GDM1 (cell line): ENCODE data around the gene SERPINA3.
"Not testable (repeated sequence)": the region's sequence is repeated elsewhere in the genome, so short reads cannot be mapped to it uniquely, and the experiment has no call there.

ENCODE experiments used
- DNase-seq: peaks from one replicate; lab custom pipeline; 2025; lab: John Stamatoyannopoulos, UW

Gene SERPINA3

DNA sequence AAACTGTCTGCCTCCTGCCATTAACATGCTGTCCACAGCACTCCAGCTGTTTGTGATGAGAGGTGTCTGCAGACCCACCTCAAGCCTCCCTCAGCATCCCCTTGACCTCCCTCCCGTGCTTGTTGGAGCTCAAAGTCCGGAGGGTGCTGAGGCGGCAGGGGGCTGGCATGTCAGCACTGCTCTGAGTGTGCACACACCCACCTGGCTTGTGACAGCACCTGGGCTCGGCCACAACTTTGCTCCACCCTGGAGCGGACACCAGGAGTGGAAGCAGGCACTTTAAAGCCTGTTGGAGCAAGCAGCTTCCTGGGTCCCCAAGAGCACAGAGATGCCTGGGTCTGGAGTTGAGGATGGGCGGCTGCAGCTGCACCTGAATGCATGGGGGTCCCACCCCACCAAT lies 20.9 kb downstream of the SERPINA3 start:
- DNase-seq: no peak

DNA sequence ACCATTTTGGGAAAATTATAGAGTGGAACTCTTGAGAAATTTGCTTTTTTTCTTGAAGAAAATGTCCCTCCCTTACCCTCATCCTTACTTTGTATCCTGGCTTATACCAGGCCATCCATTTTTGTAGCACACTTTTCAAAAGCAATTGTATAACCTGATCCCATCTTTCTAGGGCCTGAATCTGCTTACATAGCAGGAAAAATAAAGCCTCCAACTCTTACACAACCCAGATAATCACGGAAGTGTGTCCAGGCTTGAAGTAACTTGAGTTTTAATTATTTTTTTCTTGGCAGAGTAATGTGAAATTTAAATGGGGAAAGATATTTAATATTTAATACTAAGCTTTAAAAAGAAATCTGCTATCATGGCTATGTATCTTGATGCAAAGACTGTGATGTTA lies 23.0 kb downstream of the SERPINA3 start:
- DNase-seq: no peak

DNA sequence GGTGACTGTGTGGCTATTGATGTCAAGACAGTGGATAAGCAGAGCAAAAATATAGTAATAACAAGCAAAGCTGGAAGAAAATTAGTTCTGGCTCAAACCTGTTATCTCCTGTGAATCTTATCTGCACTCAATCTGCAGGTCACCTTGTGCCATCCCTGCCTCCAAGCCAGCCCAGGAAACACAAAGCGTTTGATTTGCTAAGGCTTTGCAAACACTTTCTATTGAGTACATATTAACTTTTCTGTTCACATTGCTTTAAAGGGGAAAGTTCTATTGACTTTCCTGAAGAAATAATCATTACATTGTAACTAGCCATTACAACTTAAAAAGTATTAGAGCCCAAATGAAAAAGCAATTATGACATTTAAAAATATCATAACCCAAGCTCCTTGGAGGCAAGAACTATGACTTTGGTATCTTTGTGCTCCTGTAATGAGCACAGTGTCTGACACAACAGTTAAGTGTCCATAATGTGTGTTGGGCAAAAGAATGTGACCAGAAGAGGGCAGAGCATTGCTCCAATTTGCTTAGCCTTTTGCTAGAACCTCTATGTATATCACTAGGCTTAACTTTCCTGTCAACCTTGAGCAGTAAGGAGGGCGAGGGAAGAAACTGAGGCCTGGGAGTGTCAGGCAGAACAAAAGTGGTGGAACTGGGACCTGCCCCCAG lies 24.7 kb downstream of the SERPINA3 start:
- no peak for DNase-seq

DNA sequence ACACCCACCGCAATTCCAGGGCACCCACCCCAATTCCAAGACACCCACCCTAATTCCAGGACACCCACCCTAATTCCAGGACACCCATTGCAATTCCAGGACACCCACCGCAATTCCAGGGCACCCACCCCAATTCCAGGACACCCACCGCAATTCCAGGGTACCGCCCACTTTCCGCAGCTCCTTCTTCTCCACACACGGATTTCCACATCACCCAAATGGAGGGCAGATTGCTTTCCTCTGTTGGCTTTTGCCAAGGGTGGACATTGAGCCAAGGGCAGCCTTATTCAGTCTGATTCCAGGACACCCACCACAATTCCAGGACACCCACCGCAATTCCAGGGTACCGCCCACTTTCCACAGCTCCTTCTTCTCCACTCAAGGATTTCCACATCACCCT lies 25.6 kb downstream of the SERPINA3 start:
- DNase-seq: not testable (repeated sequence)

DNA sequence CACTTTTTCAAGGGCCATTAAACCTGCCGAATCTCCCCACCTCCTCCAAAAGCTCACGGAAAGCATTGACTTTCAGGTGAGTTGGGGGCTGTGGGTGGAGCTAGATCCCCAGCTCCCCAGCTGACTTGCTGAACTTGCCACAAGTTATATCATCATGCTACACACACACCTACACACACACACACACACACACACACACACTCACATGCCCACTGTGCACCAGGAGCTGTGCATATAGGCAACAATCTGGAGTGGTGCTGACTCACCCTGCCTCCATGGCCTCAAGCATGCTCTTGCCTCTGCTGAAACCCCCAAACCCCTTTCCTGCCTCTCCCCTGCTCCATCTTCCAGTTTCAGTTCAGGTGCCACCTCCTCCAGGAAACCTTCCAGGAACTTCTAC lies 26.1 kb downstream of the SERPINA3 start:
- DNase-seq: no peak

DNA sequence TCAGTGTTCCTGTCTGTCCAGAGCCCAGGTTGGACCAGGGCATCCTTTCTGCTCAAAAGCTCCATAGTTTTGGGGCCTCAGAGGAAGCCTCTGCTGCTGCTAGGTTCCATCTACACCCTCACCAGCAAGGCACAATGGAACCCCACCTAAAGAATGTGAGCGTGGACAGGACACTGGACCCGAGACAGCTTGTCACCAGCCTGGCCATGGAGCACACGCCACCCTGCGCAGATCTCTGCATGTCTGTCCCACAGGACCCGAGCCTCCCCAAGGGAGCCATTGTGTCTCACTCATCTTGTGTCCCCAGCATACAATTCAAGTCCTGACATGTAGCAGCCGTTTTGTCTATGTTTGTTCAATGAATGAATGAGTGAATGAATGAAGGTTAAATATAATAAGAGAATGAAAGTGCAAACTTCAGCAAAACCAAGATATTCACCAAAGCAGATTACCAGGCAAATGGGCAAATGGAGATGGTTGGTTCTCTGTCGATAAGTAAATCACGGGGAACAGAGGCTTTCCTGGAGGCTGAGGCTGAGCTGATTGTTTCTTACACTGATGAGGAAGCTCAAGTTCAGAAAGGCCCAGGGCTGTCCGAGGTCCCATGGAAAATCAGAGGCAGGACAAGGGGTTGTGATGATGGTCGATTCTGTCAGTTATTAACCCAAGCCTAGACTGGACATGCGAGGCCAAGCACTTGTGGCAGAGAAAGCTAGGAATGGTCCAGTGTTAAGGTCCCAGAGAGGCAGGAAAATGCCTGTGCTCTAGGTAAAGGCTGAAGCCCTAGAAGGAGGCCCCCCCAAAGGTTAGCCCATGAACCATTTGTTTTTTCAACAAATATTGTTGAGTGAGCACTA lies 27.0 kb downstream of the SERPINA3 start:
- no peak for DNase-seq

DNA sequence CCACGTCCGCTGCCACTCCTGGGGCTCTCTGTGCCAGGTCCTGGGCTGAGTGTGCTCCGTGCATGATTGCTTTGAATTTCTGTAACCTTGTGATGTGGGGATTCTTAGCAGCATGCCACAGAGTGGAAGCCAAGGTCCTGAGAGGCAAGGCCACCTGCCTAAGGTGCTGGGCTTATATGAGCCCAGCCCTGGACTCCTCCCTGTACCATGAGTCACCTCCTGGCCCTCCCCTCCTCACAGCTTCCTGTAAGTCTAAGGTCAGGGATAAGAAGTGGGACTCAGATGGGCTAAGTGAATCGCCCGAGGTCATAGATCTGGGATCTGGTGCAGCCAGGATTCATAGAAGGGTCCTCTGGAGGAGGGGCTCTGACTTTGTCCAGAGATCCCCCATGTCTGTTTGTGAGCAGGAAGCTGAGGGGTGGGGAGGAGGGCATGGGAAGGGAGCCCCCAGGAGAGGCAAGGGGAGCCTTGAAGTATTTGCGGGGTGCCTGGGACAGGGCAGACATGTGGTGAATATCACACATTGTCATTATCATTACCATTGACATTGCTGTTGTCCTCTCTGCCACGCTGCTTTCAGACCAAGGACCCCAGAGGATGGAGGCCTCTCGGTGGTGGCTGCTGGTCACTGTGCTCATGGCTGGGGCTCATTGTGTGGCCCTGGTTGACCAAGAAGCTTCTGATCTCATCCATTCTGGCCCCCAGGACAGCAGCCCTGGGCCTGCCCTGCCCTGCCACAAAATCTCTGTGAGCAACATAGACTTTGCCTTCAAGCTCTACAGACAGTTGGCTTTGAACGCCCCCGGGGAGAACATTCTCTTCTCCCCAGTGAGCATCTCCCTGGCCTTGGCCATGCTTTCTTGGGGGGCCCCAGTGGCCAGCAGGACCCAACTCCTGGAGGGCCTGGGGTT lies 28.8 kb downstream of the SERPINA3 start:
- DNase-seq: no peak

DNA sequence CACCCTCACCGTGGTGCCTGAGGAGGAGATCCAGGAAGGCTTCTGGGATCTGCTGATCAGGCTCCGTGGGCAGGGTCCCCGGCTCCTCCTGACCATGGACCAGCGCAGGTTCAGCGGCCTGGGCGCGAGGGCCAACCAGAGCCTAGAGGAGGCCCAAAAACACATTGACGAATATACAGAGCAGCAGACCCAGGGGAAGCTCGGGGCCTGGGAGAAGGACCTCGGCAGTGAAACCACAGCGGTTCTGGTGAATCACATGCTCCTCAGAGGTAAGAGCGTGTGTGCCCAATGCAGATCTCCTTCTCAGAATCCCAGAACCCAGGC lies 29.4 kb downstream of the SERPINA3 start:
- no peak for DNase-seq

DNA sequence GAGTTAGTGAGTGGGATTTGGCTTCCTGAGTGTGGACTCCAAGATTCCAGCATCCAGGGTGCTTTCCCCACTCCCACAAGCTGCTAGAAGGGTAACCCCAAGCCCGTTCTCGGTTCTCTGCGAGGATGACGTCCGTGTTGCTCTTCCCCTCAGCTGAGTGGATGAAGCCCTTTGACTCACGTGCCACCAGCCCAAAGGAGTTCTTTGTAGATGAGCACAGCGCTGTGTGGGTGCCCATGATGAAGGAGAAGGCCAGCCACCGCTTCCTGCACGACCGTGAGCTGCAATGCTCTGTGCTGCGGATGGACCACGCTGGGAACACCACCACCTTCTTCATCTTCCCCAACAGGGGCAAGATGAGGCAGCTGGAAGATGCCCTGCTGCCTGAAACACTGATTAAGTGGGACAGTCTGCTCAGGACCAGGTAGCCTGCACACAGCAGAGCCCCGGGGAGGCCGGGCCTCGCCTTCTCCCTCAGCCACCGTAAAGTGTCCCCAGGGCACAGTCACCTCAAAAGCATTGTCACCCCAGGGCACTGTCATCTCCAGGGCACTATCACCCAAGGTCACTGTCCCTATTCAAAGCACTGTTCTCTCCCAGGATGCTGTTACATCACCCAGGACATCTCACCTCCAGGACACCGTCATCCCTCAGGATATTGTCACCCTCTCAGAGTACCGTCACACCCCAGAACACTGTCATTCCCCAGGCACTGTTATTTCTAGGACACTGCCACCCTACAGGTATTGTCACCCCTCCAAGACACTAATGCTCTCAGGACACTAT lies 31.3 kb downstream of the SERPINA3 start:
- no peak for DNase-seq

DNA sequence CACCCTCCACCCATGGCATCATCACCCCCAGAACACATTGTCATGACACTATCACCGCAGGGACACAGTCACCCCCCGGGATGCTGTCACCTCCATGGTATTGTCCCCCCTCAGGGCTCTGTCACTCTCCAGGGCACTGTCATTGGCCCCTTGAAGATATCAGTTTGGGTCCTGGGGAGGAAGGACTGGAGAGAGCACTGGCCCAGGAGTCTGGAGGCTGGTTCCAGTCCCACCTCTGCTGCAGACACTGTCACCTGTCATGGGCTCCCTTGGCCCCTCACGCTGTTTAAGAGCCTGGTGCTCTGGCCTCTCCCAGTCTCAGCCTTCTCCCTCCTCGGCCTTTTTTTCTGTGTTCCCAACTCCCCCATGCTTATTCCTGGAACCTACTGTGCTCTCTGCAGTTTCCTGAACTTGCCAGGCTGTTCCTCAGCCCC lies 31.9 kb downstream of the SERPINA3 start:
- DNase-seq: no peak

DNA sequence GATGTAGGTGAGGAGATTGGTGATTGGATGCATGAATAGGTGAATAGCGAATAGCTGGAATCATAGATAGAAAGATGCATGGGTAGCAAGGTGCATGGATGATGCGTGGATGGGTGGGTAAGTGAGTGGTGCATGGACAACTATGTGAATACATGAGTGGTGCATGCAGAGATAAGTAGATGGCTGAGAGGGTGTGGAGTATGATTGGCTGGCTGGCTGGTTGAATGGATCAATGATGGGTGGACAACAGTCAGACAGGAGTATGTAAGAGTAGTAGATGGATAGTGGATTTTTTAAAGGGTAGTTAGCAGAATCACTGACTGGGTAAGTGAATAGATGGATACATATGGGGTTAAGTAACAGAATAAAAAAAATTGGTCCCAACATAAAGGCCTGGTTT lies 33.9 kb downstream of the SERPINA3 start:
- DNase-seq: no peak

DNA sequence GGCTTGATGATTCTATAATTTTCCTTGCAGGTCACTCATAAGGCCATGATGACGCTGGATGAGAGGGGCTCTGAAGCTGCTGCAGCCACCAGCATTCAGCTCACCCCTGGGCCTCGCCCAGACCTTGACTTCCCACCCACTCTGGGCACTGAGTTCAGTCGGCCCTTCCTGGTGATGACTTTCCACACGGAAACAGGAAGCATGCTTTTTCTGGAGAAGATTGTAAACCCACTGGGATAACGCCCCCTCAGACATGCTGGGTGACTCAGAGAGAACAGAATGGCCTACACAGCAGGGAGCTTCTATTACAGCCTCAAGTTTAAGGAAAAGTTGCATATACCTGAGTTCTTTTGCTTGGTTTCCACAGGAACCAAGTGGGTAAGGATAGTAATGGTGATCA lies 34.3 kb downstream of the SERPINA3 start:
- no peak for DNase-seq

DNA sequence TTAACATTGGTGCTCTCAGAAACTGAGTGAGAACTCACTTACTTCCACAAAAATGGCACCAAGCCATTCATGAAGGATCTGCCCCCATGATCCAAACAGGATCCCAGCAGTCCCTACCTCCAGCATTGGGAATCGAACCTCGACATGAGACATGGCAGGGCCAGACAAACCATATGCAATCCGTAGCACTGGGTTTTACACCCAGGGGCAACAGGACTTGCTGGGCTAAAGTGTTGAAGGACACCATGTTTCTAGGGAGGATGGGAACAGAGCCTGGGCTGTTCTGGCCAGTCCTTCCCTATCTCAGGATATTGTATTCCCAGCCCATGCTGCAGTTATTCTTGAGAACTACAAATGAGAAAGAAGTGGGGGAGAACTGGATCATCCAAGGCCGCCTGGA lies 36.6 kb downstream of the SERPINA3 start:
- no peak for DNase-seq

DNA sequence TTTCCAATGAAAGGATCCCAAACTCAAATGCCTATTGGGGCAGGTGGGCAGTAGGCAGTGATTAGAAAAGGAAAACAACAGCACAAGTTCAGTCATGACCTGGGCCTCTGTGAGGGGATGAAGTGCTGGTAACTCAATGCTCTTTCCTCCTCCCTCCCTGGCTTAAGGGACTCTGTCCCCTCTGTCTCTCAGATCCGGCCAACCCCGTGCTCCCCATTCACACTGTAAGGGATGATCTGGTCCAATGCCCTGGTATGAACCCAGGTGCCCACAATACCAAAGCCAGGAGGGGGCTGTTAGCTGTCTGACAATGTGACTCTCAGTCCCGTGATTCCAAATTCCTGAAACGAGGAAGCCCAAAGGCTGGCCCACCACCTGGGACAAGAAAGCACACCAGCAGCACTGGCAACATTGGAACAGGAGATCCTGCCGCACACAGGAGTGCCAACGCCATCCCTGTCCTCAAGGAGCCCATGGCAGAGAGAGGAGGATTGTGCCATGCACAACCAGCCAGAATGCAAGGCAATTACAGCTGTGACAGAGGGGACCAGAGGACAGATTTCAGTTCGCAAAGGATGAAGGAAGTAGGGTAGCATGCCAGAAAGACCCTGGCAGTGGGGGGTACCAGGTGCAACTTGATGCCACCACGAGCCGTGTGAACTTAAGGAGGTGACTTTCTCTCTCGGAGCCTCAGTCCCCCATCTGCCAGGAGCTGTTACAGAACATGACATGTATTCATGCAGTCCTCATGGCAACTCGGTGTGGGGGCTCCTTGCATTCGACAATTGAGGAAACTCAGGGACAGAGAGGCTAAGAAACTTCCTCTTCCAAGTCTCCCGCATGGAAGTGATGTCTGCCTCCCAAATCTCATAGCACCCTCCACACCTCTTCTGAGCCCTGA lies 37.6 kb downstream of the SERPINA3 start:
- no peak for DNase-seq

DNA sequence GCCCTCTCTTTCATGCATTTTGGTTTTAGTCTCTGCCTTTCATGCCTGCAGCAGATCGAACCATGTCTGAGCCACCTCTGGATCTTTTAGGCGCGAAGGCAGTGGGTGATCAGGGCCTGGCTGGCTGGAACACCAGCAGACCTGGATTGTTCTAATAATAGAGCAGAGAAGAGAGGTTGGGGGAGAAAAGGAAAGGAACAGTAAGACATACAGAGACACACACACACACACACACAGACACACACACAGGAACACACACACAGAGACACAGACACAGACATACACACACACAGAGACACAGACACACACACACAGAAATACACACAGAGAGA lies 38.2 kb downstream of the SERPINA3 start:
- DNase-seq: no peak

DNA sequence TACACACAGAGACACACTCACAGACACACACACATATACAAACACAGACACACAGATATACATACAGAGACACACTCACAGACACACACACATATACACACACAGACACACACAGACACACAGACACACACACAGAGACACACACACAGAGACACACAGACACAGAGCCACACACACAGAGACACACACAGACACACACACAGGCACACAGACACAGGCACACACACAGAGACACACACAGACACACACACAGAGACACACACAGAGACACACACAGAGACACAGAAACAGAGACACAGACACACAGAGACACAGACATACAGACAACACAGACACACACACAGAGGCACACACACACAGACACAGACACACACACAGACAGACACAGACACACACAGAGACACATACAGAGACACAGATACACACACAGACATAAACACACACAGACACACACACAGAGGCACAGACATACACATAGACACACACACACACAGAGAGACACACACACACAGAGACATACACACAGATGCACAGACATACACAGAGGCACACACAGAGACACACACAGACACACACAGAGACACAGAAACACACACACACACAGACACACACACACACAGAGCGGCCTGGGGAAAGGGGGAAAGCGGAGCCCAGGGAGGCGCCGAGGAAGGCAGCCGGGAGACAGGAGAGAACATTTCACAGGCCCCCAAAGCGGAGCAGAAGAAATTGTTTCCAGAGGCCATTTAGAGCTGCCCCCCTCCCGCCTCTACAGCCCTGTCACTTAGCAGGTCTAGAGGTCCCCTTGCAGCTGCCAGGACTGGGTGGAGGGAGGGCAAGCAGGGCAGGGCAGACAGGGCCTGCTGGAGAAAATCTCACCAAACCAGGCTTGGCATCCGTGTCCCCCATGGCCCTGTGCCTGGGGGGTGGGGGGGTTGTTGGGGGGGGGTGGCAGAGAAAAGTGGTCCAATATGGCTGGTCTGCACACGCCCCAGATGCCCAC lies 38.9 kb downstream of the SERPINA3 start:
- no peak for DNase-seq

DNA sequence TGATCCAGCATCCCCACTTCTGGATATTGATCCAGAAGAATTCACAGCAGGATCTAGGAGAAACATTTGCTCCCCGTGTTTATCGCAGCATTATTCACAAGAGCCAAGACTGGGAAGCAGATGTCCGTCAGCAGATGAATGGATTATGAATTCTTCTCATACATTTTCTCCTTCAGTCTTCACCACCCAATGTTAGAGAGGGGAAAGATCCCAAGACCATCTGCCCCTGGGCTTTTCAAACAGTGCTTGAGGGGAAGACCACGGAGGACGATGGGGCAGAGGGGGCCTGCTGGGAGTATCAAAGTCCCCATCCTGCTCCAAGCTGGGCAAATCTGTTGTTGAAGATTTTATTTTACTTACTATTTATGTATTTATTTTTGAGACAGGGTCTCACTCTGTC lies 41.1 kb downstream of the SERPINA3 start:
- DNase-seq: no peak

DNA sequence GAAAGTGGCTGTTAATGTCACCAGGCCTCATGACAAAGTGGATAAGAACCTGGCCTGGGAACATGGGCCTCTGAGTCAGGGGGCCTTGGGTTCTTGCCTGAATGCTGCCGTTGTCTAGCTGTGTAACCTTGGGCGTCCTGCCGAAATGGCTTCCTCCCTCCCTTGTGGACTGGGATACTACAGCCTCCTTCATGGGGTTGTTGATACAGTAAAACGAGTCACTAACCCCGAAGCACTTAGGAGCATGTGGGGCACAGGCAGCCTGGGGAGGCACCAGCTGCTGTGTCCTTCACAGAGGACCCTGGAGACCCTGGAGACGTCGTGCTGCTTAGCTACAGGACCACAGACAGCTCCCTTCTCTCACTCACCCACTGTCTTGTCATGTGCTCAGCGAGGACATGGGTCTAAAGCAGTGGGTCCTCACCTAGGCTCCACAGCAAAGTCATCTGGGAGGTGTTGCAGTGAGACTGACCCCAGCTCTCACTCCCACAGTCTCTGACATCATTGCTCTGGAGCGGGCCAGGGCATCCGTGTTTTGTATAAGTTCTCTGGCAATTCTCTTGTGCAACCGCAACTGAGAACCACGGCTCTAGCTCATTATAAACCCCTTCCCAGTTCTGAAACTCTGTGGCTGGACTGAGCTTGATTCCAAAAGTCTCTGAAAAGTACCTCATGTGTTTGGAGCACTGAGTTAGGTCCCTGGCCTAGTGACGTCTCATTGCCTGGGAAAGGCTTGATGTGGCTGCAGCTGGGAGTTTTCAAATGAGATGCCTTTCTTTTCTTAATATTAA lies 42.1 kb downstream of the SERPINA3 start:
- DNase-seq: no peak

DNA sequence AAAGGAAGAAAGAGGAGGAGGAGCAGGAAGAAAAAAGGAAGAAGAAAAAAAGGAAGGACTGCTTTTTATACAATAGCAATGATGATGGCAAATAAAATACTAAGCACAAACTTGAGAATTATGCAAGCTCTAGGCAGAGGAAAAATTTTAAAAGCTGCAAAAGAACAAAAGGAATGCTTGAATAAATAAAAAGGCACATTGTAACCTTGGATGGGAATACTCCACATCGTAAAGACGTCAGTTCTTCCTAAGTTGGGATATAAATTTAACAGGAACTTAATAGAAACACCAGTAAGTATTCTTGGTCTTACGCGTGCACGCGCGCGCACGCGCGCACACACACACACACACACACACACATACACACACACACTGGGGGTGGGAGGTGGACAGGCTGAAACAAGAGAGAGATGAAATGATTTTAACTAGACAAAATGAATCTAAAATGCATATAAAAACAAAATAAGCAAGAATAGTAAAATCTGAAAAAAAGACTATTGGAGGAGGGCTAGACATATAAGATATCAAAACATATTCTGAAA lies 43.0 kb downstream of the SERPINA3 start:
- no peak for DNase-seq
